22Rv1 (cell line): ENCODE data around the gene CAMTA1.

Experiments
- CTCF ChIP-seq: fragments of 450-650 bp; IDR thresholded peaks from 2 replicates; pipeline ENCODE4 v1.5.1; 2017; ENCODE audit warnings: mild to moderate bottlenecking
- ZFX ChIP-seq: fragments of 450-650 bp; IDR thresholded peaks from 2 replicates; pipeline ENCODE4 v1.6.1; 2017; ENCODE audit warnings: antibody characterized with exemption, borderline replicate concordance

DNA sequence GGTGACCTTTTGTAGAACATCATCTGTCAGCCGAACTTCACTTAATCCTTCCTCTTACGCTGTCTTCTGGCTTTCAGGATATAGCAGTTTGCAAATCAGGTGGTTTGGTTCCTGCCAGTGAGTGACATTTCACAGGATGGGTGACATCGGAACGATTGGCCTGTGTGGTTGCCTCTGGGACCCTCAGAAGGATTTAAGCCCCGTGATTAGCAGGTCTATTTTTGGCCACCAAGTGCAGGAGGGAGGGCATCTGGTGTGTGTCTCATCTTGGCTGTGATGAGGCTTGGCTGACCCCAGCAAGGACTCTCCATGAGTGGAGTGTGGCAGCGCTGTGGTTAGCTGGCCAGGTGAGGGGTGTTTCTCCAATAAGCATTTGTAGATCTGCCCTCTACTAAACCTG, 578.2 kb downstream of the CAMTA1 start:
- TF ChIP-seq CTCF (no peak), ZFX (no peak)
